ENCODE results near the gene ZDHHC18.
"Not testable (repeated sequence)": the region's sequence is repeated elsewhere in the genome, so short reads cannot be mapped to it uniquely, and the experiment has no call there.

Gene ZDHHC18

DNA sequence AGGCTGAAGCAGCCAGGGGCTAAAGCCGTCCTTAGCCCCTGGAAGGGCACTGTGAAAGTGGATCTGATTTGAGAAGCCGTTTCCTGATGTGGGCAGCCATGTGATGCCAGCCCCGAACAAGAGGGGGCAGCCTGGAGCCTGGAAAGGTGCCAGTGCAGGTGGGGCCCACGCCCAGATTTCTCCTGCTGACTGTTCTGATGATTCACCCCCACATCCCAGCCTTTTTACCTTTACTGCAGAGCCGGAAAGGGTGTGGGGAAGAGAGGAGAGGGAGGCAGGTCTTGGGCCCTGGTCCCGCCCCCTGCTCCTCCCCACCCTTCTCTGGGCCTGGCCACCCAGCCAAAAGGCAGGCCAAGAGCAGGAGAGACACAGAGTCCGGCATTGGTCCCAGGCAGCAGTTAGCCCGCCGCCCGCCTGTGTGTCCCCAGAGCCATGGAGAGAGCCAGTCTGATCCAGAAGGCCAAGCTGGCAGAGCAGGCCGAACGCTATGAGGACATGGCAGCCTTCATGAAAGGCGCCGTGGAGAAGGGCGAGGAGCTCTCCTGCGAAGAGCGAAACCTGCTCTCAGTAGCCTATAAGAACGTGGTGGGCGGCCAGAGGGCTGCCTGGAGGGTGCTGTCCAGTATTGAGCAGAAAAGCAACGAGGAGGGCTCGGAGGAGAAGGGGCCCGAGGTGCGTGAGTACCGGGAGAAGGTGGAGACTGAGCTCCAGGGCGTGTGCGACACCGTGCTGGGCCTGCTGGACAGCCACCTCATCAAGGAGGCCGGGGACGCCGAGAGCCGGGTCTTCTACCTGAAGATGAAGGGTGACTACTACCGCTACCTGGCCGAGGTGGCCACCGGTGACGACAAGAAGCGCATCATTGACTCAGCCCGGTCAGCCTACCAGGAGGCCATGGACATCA lies 36.5 kb downstream of the ZDHHC18 start, which contains the start of gene SFN:
TSS of gene SFN (plus strand) at position 369 of the 904 bp plus-strand sequence. CDS start at position 433, 64 bp downstream.
- Histone ChIP-seq H3K4me3 (ENCODE audit: low read length) (peak within 1 kb of the TSS; percentile 95), H4K20me1 (ENCODE audit: insufficient read depth, low read length) (no peaks in the 10 kb centered on the region), H3K36me3 (replicated peaks; ENCODE audit: low read depth, low read length) (no peaks in the 10 kb centered on the region), H3K4me2 (ENCODE audit: low read length) (peak within 1 kb of the TSS; percentile 87), H3K9ac (ENCODE audit: low read length) (peak within 1 kb of the TSS; percentile 94), H3K27ac (ENCODE audit: low read length) (peak within 1 kb of the TSS; percentile 84; the same call in 1 of the 2 replicates), H2AFZ (ENCODE audit: low read depth, low read length) (no peak within 1 kb of the TSS), H3K79me2 (ENCODE audit: low read length) (no peaks in the 10 kb centered on the region), H3K4me1 (ENCODE audit: low read length) (peaks cover 10% of the 10 kb centered on the region; the same call in 1 of the 2 replicates), H3K27me3 (ENCODE audit: low read depth, low read length) (no peaks in the 10 kb centered on the region), H3K9me3 (ENCODE audit: insufficient read depth, low read length) (no peaks in the 10 kb centered on the region)
- no peak for TF ChIP-seq EZH2phosphoT487 (IDR thresholded peaks at IDR 0.05; ENCODE audit: low read depth)
- TF ChIP-seq, protein P1, sequence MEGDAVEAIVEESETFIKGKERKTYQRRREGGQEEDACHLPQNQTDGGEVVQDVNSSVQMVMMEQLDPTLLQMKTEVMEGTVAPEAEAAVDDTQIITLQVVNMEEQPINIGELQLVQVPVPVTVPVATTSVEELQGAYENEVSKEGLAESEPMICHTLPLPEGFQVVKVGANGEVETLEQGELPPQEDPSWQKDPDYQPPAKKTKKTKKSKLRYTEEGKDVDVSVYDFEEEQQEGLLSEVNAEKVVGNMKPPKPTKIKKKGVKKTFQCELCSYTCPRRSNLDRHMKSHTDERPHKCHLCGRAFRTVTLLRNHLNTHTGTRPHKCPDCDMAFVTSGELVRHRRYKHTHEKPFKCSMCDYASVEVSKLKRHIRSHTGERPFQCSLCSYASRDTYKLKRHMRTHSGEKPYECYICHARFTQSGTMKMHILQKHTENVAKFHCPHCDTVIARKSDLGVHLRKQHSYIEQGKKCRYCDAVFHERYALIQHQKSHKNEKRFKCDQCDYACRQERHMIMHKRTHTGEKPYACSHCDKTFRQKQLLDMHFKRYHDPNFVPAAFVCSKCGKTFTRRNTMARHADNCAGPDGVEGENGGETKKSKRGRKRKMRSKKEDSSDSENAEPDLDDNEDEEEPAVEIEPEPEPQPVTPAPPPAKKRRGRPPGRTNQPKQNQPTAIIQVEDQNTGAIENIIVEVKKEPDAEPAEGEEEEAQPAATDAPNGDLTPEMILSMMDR (IDR thresholded peaks at IDR 0.05; ENCODE audit: low read depth, low read length) = peak; percentile 40

DNA sequence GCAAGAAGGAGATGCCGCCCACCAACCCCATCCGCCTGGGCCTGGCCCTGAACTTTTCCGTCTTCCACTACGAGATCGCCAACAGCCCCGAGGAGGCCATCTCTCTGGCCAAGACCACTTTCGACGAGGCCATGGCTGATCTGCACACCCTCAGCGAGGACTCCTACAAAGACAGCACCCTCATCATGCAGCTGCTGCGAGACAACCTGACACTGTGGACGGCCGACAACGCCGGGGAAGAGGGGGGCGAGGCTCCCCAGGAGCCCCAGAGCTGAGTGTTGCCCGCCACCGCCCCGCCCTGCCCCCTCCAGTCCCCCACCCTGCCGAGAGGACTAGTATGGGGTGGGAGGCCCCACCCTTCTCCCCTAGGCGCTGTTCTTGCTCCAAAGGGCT lies 37.2 kb downstream of the ZDHHC18 start:
- H3K4me3 ChIP-seq (ENCODE audit: low read length) = peak overlapping the region; percentile 95
- TF ChIP-seq, protein P1 (IDR thresholded peaks at IDR 0.05; ENCODE audit: low read depth, low read length) = no peak
- TF ChIP-seq EZH2phosphoT487 (IDR thresholded peaks at IDR 0.05; ENCODE audit: low read depth) = no peak
- H3K4me1 ChIP-seq (ENCODE audit: low read length) = peaks cover 10% of the 10 kb centered on the region; the same call in 1 of the 2 replicates
- no peaks in the 10 kb centered on the region for H4K20me1 ChIP-seq (ENCODE audit: insufficient read depth, low read length)
- no peak overlapping the region for H2AFZ ChIP-seq (ENCODE audit: low read depth, low read length)
- H3K9ac ChIP-seq (ENCODE audit: low read length) = peak overlapping the region; percentile 94
- H3K27me3 ChIP-seq (ENCODE audit: low read depth, low read length) = no peaks in the 10 kb centered on the region
- H3K79me2 ChIP-seq (ENCODE audit: low read length) = no peaks in the 10 kb centered on the region
- H3K36me3 ChIP-seq (replicated peaks; ENCODE audit: low read depth, low read length) = no peaks in the 10 kb centered on the region
- H3K4me2 ChIP-seq (ENCODE audit: low read length) = peak overlapping the region; percentile 87
- H3K27ac ChIP-seq (ENCODE audit: low read length) = no peak overlapping the region
- no peaks in the 10 kb centered on the region for H3K9me3 ChIP-seq (ENCODE audit: insufficient read depth, low read length)

DNA sequence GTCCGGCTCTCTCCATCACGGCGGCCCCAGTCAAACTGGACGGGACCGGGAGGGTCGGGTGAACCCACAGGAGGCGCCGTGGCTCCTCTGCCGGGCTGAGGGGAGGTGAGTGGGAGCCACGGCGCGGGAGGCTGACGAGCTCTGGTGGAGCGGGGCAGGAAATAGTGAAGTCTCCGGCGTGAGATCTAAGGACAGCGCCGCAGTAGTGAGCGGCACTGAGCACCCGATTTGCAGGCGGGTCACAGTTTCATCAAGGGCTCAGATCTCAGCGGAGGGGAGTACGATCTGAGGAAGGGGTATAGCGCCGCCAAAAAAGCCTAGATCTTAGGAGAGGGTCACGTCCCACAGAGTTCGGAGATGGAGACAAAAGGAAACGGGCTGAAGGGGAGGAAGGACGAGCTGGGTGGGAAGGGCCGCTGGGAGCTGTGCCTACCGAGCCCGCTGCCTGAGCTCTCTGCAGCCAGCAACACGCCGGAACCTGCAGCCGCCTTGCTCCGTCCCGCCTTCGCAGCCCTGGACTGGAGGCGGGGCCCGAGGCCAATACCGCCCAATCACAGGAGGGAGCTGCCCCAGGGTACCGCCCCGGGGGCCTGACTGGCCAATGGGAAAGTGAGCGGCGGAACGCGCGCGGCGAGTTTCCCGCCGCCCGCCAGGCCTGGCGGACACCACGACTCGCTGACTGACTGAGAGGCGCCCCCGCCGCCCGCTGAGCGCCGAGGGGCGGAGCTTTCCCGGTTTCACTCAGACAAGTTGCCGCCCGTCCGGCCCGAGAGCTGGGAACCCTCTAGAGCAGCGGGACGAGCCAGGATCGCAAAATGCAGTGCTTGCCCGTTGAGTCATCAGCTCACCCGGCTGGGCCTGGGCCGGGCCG lies 38.4 kb downstream of the ZDHHC18 start:
- Histone ChIP-seq H3K4me3 (ENCODE audit: low read length) (peak overlapping the region; percentile 95), H3K4me1 (ENCODE audit: low read length) (peaks cover 10% of the 10 kb centered on the region; the same call in 1 of the 2 replicates), H3K9me3 (ENCODE audit: insufficient read depth, low read length) (no peaks in the 10 kb centered on the region), H3K27me3 (ENCODE audit: low read depth, low read length) (no peaks in the 10 kb centered on the region), H2AFZ (ENCODE audit: low read depth, low read length) (no peak overlapping the region), H3K9ac (ENCODE audit: low read length) (peak overlapping the region; percentile 100), H3K4me2 (ENCODE audit: low read length) (peak overlapping the region; percentile 98), H3K79me2 (ENCODE audit: low read length) (no peaks in the 10 kb centered on the region), H4K20me1 (ENCODE audit: insufficient read depth, low read length) (no peaks in the 10 kb centered on the region), H3K36me3 (replicated peaks; ENCODE audit: low read depth, low read length) (no peaks in the 10 kb centered on the region), H3K27ac (ENCODE audit: low read length) (peak overlapping the region; percentile 98)
- no peak for TF ChIP-seq EZH2phosphoT487 (IDR thresholded peaks at IDR 0.05; ENCODE audit: low read depth)
- TF ChIP-seq, protein P1 (IDR thresholded peaks at IDR 0.05; ENCODE audit: low read depth, low read length) = no peak

DNA sequence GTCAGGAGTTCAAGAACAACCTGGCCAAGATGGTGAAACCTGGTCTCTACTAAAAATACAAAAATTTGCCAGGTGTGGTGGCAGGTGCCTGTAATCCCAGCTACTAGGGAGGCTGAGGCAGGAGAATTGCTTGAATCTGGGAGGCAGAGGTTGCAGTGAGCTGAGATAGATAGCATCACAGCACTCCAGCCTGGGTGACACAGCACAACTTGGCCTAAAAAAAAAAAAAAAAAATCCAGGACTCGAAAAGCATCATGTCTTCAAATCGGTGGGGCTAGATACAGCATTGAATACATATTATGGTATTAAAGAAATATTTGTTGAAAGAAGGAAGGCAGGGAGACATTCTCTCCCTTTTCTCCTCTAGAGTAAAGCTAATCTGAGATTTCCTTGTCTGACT lies 46.6 kb downstream of the ZDHHC18 start:
- H3K27me3 ChIP-seq (ENCODE audit: low read depth, low read length); H3K79me2 ChIP-seq (ENCODE audit: low read length); H3K36me3 ChIP-seq (replicated peaks; ENCODE audit: low read depth, low read length); H3K4me2 ChIP-seq (ENCODE audit: low read length); H4K20me1 ChIP-seq (ENCODE audit: insufficient read depth, low read length); H3K9ac ChIP-seq (ENCODE audit: low read length); H3K27ac ChIP-seq (ENCODE audit: low read length); H3K4me1 ChIP-seq (ENCODE audit: low read length); H2AFZ ChIP-seq (ENCODE audit: low read depth, low read length); H3K4me3 ChIP-seq (ENCODE audit: low read length); H3K9me3 ChIP-seq (ENCODE audit: insufficient read depth, low read length): not testable (repeated sequence)

Measured in OCI-LY3 (cell line).